SU-DHL-6 (cell line): Measurements from ENCODE around the gene SHMT2.

ENCODE experiments used
- EZH2phosphoT487 ChIP-seq: fragments of 200-600 bp; sonication (generic), shearing (Covaris generic); conservative IDR thresholded peaks from 2 replicates; pipeline ENCODE4 v1.6.1; 2018; ENCODE audit warnings: mild to moderate bottlenecking, antibody characterized with exemption, low read length, moderate library complexity, mixed read lengths
- TF ChIP-seq, protein P1 (sequence below): fragments of 200-600 bp; sonication (generic); IDR thresholded peaks from one replicate; pipeline ENCODE4 v1.5.1; 2017; ENCODE audit warnings: antibody characterized with exemption, mild to moderate bottlenecking, low read length, moderate library complexity; ENCODE audit not compliant: insufficient read depth, poor library complexity, severe bottlenecking

DNA sequence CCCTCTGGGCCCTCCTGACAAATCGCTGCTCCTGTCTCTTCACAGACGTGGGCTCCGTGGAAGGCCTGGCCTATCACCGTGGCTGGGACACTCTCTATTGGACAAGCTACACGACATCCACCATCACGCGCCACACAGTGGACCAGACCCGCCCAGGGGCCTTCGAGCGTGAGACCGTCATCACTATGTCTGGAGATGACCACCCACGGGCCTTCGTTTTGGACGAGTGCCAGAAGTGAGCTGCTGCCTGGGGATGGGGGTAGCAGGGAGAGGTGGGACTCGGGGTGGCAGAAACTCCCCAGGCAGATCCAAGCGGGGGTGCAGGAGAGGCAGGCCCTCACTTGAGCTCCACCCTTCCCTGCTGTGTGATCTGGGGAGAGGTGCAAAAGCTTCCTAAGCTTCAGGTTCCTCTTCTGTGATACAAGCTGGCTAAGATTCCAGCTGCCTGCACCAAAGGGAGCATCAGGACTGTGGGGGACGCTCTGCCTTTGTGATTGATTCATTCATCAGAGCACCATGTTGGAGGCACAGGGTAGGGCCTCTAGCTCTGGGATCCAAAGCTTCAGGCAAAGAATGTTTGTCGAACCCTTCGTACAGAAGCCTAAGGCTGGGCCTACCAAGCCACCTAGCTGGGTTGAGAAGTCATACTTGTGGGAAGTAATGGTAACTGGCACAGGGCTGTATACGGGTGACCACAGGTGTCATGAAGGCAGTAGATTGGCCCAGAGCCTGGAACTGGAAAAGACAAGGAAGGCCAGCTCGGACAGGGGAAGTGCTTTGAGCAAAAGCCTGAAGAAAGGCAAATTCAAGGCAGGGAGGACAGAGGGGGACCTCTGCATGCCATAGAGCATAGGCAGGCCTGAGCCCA, 42.1 kb upstream of the SHMT2 start:
- TF ChIP-seq, protein P1, sequence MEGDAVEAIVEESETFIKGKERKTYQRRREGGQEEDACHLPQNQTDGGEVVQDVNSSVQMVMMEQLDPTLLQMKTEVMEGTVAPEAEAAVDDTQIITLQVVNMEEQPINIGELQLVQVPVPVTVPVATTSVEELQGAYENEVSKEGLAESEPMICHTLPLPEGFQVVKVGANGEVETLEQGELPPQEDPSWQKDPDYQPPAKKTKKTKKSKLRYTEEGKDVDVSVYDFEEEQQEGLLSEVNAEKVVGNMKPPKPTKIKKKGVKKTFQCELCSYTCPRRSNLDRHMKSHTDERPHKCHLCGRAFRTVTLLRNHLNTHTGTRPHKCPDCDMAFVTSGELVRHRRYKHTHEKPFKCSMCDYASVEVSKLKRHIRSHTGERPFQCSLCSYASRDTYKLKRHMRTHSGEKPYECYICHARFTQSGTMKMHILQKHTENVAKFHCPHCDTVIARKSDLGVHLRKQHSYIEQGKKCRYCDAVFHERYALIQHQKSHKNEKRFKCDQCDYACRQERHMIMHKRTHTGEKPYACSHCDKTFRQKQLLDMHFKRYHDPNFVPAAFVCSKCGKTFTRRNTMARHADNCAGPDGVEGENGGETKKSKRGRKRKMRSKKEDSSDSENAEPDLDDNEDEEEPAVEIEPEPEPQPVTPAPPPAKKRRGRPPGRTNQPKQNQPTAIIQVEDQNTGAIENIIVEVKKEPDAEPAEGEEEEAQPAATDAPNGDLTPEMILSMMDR: no peak
- TF ChIP-seq EZH2phosphoT487: no peak
